T follicular helper cell (primary cell): ENCODE measurements around the gene SMURF2.
A peak's percentile ranks its signal among the peaks of the same experiment; 100 is the strongest.

Source experiments
- DNase-seq: peaks from one replicate; pipeline ENCODE4 v3.0.0-alpha.2; 2020; ENCODE audit warnings: low read depth

SMURF2 gene

DNA sequence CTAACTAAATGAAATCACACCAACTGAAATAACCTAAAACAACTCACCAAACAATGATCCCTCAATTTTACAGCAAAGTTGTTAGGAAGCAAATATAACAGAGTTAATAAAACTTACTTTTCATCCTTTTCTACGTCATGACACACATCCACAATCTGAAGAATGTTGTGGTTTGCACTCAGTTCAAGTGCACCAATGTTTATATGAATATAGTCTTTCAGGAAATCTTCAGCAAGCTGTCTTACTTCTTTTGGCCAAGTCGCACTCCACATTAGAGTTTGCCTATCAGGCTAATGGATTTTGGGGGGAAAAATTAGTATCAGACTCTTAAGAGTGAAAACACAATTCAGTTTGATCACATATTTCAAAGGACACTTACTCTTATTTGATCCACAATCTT is 159.3 kb downstream of the SMURF2 start:
- no peak for DNase-seq

GRCh38 chr17:64502021-64502420 is 160.1 kb downstream of the SMURF2 start:
- DNase-seq = no peak

DNA sequence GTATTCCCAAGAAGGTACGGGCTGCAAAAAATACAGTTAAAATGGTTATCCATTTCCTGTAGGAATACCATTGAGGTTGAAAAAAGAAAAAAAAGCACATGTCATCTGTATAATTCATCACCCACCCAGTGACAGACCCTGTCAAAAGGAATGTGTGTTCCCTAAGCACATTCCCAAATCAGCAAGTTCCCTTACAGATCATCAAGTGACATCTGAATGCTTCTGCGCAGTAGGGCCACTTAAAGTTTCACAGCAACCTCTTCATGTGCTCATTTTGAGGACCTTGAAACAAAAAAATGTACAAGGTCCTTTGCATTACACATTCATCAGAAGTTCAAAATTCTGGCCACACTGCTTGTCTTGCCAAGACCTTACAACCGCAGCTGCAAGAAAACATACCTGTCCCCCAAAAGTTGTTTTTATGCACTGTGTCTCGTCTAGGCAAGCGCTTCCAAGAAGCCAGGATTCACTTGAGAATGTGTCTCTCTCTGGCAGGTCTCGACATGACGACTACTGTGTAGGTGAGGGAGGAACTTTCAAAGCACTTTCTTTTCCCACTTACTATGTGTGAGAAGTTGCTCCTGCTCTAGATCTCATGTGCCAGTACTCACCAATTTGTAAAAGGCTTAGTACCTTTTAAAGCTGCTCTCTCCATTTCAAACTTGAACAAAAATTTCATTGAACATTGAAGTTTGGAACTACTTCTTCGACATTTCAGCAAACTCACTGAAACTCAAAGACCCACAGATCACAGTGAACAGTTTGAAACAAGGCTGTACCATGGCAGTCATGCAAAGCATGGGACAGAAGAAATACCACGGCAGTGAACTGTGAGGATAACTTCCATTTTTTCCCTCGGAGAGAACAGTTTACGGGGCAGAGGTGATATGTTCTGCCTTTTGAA is 161.0 kb downstream of the SMURF2 start:
- peak; percentile 9 for DNase-seq

- no peak for DNase-seq
These were observed 161.6 kb downstream of the SMURF2 start for GRCh38 chr17:64500487-64500859.

DNA sequence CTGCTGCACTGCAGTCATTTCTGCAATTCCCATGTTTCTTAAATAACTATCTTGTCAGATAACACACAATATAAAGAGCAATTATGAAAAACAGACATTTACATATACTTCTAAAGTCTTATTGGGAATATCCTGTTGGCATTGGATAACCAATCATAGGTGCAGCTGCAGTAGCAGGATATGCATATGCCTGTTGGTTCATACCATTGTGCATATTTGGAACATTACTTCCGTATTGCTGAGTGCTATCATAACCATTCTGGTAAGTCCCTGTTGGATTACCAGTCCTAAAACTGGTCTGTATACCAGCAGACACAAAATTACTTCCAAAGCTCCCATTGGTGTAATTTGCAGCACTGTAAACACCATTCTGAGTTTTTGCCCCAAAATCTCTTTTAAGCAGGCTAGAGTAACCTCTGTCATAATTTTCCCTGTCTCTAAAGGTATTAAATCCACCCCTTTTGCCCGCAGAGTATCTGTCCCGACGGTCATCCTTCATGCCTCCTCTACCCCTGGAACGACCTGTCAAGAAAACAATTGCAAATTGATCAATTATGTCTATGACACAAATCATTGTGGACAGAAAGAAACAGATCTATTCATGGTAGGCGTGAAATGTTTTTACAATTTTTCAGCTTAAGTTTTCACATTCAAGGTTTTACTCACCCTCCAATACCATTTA is 162.2 kb downstream of the SMURF2 start:
- DNase-seq = no peak

GRCh38 chr17:64498308-64499203 is 163.6 kb downstream of the SMURF2 start:
- DNase-seq = no peak

DNA sequence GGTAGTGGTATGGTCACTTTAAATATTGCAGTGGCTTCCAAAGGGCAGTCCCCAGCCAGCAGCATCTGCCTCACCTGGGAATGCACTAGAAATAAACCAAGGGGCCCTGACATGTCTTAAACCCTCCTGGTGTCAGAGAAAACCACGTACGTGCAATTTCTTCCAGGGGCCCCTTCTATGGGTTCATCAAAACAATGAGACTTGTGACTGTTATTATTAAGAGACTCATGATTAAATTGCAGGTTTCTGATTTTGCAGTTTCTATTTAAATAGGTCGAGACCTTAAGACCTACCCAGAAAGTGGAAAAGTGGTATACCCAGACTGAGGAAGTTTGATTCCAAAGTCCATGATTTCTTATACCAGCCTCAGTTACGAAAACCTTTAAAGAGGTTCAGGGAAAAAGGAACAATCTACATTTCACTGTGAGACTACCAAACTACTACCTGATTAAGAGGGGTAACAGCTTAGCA is 164.5 kb downstream of the SMURF2 start:
- no peak for DNase-seq

GRCh38 chr17:64496786-64497564 is 165.1 kb downstream of the SMURF2 start, which contains the start of gene POLG2:
TSS of gene POLG2 (minus strand) at chr17:64497054. CDS start at chr17:64496968, 86 bp downstream.
- DNase-seq = peak; percentile 93

DNA sequence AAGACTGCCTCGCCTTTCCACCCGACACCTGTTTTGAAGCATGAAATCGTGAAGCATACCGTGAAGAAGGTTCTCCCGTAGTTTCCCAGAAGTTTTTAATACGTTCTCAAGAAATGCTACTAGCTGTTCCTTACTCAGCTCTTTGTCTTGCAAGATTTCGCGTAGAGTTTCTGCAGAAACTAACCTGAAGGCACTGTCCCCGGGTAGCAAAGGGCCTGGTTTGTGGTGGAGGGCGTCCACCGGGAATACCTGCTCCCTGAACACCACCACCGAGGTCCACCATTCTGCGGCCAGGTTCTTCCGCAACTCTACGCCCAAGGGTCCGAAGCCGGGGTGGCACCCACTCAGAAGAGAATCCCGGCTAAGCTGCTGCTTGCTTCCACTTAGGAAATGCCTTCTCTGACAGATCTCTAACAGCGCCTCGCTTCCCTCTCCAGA is 165.7 kb downstream of the SMURF2 start:
- no peak for DNase-seq
